Spleen (tissue), 7 donors: ENCODE results near the gene KRTAP10-3.
"Not testable (repeated sequence)": the region's sequence is repeated elsewhere in the genome, so short reads cannot be mapped to it uniquely, and the experiment has no call there.

Source experiments
- POLR2A ChIP-seq, 3 donors: fragments of 450-650 bp; IDR thresholded peaks; one replicate each; pipeline ENCODE4 v1.5.1; 2017; ENCODE audit warnings: antibody characterized with exemption in 3 of 3, mild to moderate bottlenecking in 1 of 3
- TF ChIP-seq, protein P1 (sequence below), 11 experiments: fragments of 200-600 bp in 7 of 11; fragments of 450-650 bp in 4 of 11; sonication (generic) in 4 of 11; IDR thresholded peaks in 8 of 11; conservative IDR thresholded peaks in 3 of 11; 1 replicate in 7 of 11; 2 replicates in 4 of 11; pipeline versions ENCODE4 v1.4.0 to v1.8.0; 2016 to 2021; ENCODE audit warnings: antibody characterized with exemption in 11 of 11, inconsistent platforms in 4 of 11, mild to moderate bottlenecking in 1 of 11
- donor health status: DM: no; HTN: no; CAD: no; lungs with moderate emphysema.
- donor health status: DM: no; HTN: no; CAD: no.
- donor health status: DM: no; HTN: no; CAD: no.

DNA sequence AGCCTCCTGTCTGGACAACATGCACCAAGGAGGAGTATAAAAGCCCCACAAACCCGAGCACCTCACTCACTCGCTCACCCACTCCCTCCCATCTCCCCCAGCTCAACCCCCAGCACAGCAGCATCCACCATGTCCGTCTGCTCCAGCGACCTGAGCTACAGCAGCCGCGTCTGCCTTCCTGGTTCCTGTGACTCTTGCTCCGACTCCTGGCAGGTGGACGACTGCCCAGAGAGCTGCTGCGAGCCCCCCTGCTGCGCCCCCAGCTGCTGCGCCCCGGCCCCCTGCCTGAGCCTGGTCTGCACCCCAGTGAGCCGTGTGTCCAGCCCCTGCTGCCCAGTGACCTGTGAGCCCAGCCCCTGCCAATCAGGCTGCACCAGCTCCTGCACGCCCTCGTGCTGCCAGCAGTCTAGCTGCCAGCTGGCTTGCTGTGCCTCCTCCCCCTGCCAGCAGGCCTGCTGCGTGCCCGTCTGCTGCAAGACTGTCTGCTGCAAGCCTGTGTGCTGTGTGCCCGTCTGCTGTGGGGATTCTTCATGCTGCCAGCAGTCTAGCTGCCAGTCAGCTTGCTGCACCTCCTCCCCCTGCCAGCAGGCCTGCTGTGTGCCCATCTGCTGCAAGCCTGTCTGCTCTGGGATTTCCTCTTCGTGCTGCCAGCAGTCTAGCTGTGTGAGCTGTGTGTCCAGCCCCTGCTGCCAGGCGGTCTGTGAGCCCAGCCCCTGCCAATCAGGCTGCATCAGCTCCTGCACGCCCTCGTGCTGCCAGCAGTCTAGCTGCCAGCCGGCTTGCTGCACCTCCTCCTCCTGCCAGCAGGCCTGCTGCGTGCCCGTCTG lies 15.2 kb upstream of the KRTAP10-3 start, which contains the start of gene KRTAP10-4:
- not testable (repeated sequence) for TF ChIP-seq POLR2A (IDR thresholded peaks at IDR 0.05)
- TF ChIP-seq, protein P1, sequence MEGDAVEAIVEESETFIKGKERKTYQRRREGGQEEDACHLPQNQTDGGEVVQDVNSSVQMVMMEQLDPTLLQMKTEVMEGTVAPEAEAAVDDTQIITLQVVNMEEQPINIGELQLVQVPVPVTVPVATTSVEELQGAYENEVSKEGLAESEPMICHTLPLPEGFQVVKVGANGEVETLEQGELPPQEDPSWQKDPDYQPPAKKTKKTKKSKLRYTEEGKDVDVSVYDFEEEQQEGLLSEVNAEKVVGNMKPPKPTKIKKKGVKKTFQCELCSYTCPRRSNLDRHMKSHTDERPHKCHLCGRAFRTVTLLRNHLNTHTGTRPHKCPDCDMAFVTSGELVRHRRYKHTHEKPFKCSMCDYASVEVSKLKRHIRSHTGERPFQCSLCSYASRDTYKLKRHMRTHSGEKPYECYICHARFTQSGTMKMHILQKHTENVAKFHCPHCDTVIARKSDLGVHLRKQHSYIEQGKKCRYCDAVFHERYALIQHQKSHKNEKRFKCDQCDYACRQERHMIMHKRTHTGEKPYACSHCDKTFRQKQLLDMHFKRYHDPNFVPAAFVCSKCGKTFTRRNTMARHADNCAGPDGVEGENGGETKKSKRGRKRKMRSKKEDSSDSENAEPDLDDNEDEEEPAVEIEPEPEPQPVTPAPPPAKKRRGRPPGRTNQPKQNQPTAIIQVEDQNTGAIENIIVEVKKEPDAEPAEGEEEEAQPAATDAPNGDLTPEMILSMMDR (IDR thresholded peaks at IDR 0.05 in 8 of 11, conservative IDR thresholded peaks at IDR 0.05 in 3 of 11) = not testable (repeated sequence)
